Neural progenitor cell (in vitro differentiated cells): ENCODE results near the gene CARD11. TPM values are rescaled to one million over a fixed set of nuclear protein-coding genes. Genes with fewer than 3 reads are reported as not detected.
A peak's percentile ranks its signal among the peaks of the same experiment; 100 is the strongest.

Experiments used
- DNase-seq: peaks from one replicate; pipeline ENCODE4 v3.0.0-alpha.2; 2016; ENCODE audit warnings: low spot score
- H2AFZ ChIP-seq: fragments of 200-600 bp; sonication (generic); replicated peaks from 2 replicates; pipeline ENCODE4 v1.6.1; 2016; ENCODE audit warnings: antibody characterized with exemption
- H3F3A ChIP-seq: fragments of 200-600 bp; sonication (generic); 2 replicates; pipeline ENCODE4 v1.6.1; 2016; ENCODE audit warnings: antibody characterized with exemption, low read depth
- H3K27ac ChIP-seq: fragments of 200-600 bp; sonication (generic); 2 replicates; pipeline ENCODE4 v1.5.1; 2016; ENCODE audit warnings: mild to moderate bottlenecking
- H3K27me3 ChIP-seq: fragments of 200-600 bp; sonication (generic); 2 replicates; pipeline ENCODE4 v1.6.1; 2016; ENCODE audit warnings: mild to moderate bottlenecking, moderate library complexity
- H3K36me3 ChIP-seq: fragments of 200-600 bp; sonication (generic); 2 replicates; pipeline ENCODE4 v1.5.1; 2016
- H3K4me1 ChIP-seq: fragments of 200-600 bp; sonication (generic); 2 replicates; pipeline ENCODE4 v1.6.1; 2016; ENCODE audit warnings: mixed run types
- H3K4me2 ChIP-seq: fragments of 200-600 bp; sonication (generic); 2 replicates; pipeline ENCODE4 v1.6.1; 2016
- H3K4me3 ChIP-seq: fragments of 200-600 bp; sonication (generic); 2 replicates; pipeline ENCODE4 v1.5.1; 2016
- H3K79me2 ChIP-seq: fragments of 200-600 bp; sonication (generic); 2 replicates; pipeline ENCODE4 v1.6.1; 2016; ENCODE audit warnings: low read depth
- H3K9ac ChIP-seq: fragments of 200-600 bp; sonication (generic); 2 replicates; pipeline ENCODE4 v1.6.1; 2016
- H3K9me3 ChIP-seq: fragments of 200-600 bp; sonication (generic); 2 replicates; pipeline ENCODE4 v1.5.1; 2016; ENCODE audit warnings: low read depth
- H4K20me1 ChIP-seq: fragments of 200-600 bp; sonication (generic); 2 replicates; pipeline ENCODE4 v1.6.1; 2016; ENCODE audit warnings: low read depth
- H3K27ac Mint-ChIP-seq: 3 replicates; pipeline ENCODE4 v1.8.0; 2021; ENCODE audit warnings: mixed read lengths
- H3K27me3 Mint-ChIP-seq: 2 replicates; pipeline ENCODE4 v1.8.0; 2022; ENCODE audit warnings: low read depth, mild to moderate bottlenecking, inconsistent platforms, moderate library complexity, mixed read lengths; ENCODE audit not compliant: insufficient read depth
- H3K36me3 Mint-ChIP-seq: 3 replicates; pipeline ENCODE4 v1.8.0; 2021; ENCODE audit warnings: mixed read lengths
- H3K4me1 Mint-ChIP-seq: 3 replicates; pipeline ENCODE4 v1.8.0; 2021; ENCODE audit warnings: mixed read lengths
- H3K4me3 Mint-ChIP-seq: 3 replicates; pipeline ENCODE4 v1.8.0; 2021; ENCODE audit warnings: mild to moderate bottlenecking, moderate library complexity, mixed read lengths
- H3K9me3 Mint-ChIP-seq: 3 replicates; pipeline ENCODE4 v1.8.0; 2020; ENCODE audit warnings: mixed read lengths
- CTCF ChIP-seq: fragments of 200-600 bp; sonication (generic); IDR thresholded peaks from 2 replicates; pipeline ENCODE4 v1.5.1; 2017; ENCODE audit warnings: antibody characterized with exemption, mild to moderate bottlenecking
- EZH2 ChIP-seq: fragments of 200-600 bp; sonication (generic); IDR thresholded peaks from 2 replicates; pipeline ENCODE4 v1.6.1; 2017; ENCODE audit warnings: antibody characterized with exemption, mild to moderate bottlenecking, moderate library complexity
- EZH2phosphoT487 ChIP-seq: fragments of 200-600 bp; sonication (generic); IDR thresholded peaks from 2 replicates; pipeline ENCODE4 v1.6.1; 2017; ENCODE audit warnings: antibody characterized with exemption
- total RNA-seq: library from RNA; depleted of rRNA; stranded (reverse); fragments of >200 nt; gene quantifications from 2 replicates; pipeline ENCODE4 v1.2.3, GENCODE V29; 2015; ENCODE audit warnings: low replicate concordance

The CARD11 gene
- total RNA-seq, 1 donor from 2014 or later, result 0.75 TPM

GRCh38 chr7:3002631-3003030, 41.0 kb downstream of the CARD11 start:
- Histone ChIP-seq H3K9me3 (no peaks in the 10 kb centered on the region), H3K79me2 (no peaks in the 10 kb centered on the region), H3K4me1 (no peaks in the 10 kb centered on the region), H3K4me2 (no peak overlapping the region), H3K9ac (no peak overlapping the region), H3F3A (no peaks in the 10 kb centered on the region), H3K27ac (no peak overlapping the region), H3K36me3 (no peaks in the 10 kb centered on the region), H2AFZ (peak overlapping the region; percentile 26), H3K27me3 (no peaks in the 10 kb centered on the region), H4K20me1 (no peaks in the 10 kb centered on the region), H3K4me3 (no peak overlapping the region)
- Mint-ChIP-seq H3K4me3 (no peak overlapping the region), H3K27ac (no peak overlapping the region), H3K4me1 (peaks cover 16% of the 10 kb centered on the region), H3K27me3 (peaks cover 9% of the 10 kb centered on the region), H3K36me3 (no peaks in the 10 kb centered on the region), H3K9me3 (peaks cover 4% of the 10 kb centered on the region)
- DNase-seq, result no peak
- TF ChIP-seq EZH2phosphoT487 (no peak), EZH2 (no peak), CTCF (no peak)

DNA sequence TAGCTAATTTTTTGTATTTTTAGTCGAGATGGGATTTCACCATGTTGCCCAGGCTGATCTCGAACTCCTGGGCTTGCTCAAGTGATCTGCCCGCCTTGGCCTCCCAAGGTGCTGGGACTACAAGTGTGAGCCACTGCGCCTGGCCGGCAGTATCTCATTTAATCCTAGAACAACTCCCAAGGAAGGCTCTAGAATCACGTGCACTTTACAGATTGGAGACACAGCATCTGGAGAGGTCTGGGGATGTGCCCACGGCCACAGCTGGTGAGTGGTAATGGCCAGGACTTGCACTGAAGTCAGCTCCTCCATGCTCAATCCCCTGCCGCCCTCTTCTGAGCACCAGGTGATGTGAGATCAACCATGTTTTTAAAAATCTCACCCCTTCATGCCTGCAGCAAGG, 43.1 kb downstream of the CARD11 start:
- no peak overlapping the region for H3K9ac ChIP-seq
- DNase-seq, result no peak
- H2AFZ ChIP-seq, result no peak overlapping the region
- TF ChIP-seq CTCF (no peak), EZH2phosphoT487 (no peak), EZH2 (no peak)
- Mint-ChIP-seq H3K27ac (no peak overlapping the region), H3K9me3 (peaks cover 6% of the 10 kb centered on the region), H3K4me3 (no peak overlapping the region), H3K36me3 (no peaks in the 10 kb centered on the region), H3K27me3 (peaks cover 12% of the 10 kb centered on the region), H3K4me1 (peaks cover 16% of the 10 kb centered on the region)
- H3K79me2 ChIP-seq, result no peaks in the 10 kb centered on the region
- H3F3A ChIP-seq, result no peaks in the 10 kb centered on the region
- H3K27ac ChIP-seq, result no peak overlapping the region
- no peak overlapping the region for H3K4me2 ChIP-seq
- no peaks in the 10 kb centered on the region for H3K4me1 ChIP-seq
- no peaks in the 10 kb centered on the region for H3K36me3 ChIP-seq
- no peak overlapping the region for H3K4me3 ChIP-seq
- no peaks in the 10 kb centered on the region for H3K9me3 ChIP-seq
- H4K20me1 ChIP-seq, result no peaks in the 10 kb centered on the region
- H3K27me3 ChIP-seq, result no peaks in the 10 kb centered on the region

DNA sequence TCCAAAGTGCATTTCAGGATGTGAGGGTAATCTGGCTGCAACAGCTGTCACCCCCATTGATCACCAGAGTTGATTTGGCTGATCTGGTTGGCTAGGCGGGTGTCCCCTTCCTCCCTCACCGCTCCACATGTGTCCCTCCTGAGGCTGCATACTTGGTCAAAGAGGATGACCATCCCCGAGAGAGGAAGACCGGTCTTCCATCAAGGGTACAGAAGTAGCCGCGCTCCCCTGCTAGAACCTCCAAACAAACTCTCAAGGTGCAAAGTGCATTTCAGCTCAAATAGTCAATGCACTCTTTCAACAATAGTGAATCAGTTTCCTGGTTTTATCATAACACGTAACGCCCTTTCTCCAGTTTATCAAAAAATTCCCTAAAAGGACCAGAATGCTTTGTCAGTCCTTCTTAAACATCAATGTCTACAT, 44.6 kb downstream of the CARD11 start:
- no peak overlapping the region for H3K4me3 ChIP-seq
- H3K27me3 ChIP-seq, result no peaks in the 10 kb centered on the region
- no peak overlapping the region for H3K9ac ChIP-seq
- H3K9me3 ChIP-seq, result no peaks in the 10 kb centered on the region
- no peaks in the 10 kb centered on the region for H3K79me2 ChIP-seq
- Mint-ChIP-seq H3K27ac (no peak overlapping the region), H3K9me3 (peaks cover 9% of the 10 kb centered on the region), H3K27me3 (peaks cover 19% of the 10 kb centered on the region), H3K4me3 (no peak overlapping the region), H3K4me1 (peaks cover 15% of the 10 kb centered on the region), H3K36me3 (no peaks in the 10 kb centered on the region)
- no peaks in the 10 kb centered on the region for H3F3A ChIP-seq
- H3K36me3 ChIP-seq, result no peaks in the 10 kb centered on the region
- no peak overlapping the region for H3K27ac ChIP-seq
- H4K20me1 ChIP-seq, result no peaks in the 10 kb centered on the region
- no peak for DNase-seq
- H3K4me2 ChIP-seq, result no peak overlapping the region
- H3K4me1 ChIP-seq, result no peaks in the 10 kb centered on the region
- no peak for TF ChIP-seq EZH2
- no peak for TF ChIP-seq CTCF
- no peak for TF ChIP-seq EZH2phosphoT487
- H2AFZ ChIP-seq, result no peak overlapping the region
